ENCODE results near the gene SERTAD3.
"Not testable (repeated sequence)": the region's sequence is repeated elsewhere in the genome, so short reads cannot be mapped to it uniquely, and the experiment has no call there.

The SERTAD3 gene

DNA sequence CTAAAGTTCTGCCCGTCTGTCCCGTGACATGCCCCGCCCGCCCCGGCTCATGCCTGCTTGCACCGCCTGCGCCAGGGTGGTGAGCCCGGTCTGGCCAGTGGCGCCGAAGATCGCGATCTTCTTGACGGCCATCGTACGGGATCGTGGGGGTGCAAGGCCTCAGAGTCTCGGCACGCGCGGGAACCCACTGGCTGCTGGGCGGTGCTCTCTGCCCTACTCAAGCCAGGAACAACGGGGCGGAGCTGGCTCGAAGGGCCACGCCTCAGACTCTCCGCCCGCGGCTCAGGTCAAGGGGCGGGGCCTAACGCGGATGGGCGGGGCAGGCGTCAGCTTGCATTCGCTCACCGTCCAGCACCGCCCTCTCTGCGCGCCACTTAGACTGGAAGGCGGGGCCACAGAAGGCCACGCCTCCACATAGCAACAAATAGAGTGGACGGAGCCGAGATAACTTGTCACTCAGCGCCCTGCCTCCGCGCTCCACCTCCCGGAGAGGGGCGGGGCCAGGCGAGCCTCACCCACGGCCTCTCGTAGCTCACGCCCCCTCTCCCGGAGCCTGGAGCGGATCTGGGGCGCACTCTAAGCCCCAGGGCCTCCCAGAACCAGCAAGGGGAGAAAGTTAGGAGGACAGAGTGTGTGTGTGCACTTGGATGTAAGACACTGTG lies 21.6 kb upstream of the SERTAD3 start, which contains the start of gene BLVRB:
TSS of gene BLVRB (minus strand) at position 189 of the 662 bp plus-strand sequence. CDS start at position 132, 57 bp downstream.
- peak; percentile 82 to 88 for ATAC-seq (replicated peaks)
- peaks cover 29 to 45% of the 10 kb centered on the region in 2 donors for H3K4me1 Mint-ChIP-seq
- H3K27me3 Mint-ChIP-seq: peaks cover 19 to 20% of the 10 kb centered on the region in 2 donors
- H3K36me3 Mint-ChIP-seq: peaks cover 6 to 7% of the 10 kb centered on the region in 2 donors
- H3K4me3 Mint-ChIP-seq: peak within 1 kb of the TSS; percentile 82 to 97
- peak; percentile 98 for DNase-seq
- H3K27ac Mint-ChIP-seq: peak within 1 kb of the TSS; percentile 93
- no peaks in the 10 kb centered on the region for H3K9me3 Mint-ChIP-seq

DNA sequence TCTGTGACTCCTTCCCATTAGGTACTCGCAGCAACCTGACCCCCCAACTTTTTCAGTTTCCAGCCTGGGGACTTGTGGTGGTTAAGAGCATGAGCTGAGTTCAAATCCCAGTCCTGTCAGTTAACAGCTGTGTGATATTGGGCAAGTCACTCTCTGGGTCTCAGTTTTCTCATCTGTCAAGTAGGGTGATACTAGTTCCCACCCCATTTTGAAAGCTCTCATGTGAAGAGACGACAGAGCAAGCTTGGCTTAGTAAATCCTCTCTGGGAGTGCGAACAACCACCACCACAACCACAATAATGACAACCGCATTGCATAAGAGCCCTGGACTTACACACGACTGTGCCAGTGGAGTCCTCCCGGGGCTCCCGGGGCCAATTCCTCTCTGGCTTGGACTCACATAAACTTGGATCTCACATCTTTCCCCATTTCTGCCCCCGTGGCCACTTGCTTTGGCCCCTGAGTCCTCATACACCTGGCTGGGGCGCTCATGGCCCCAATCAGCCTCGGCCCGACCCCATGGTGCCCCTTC lies 21.0 kb upstream of the SERTAD3 start:
- Mint-ChIP-seq H3K27ac (peak overlapping the region; percentile 93), H3K9me3 (no peaks in the 10 kb centered on the region), H3K27me3 (peaks cover 16 to 19% of the 10 kb centered on the region in 2 donors), H3K4me1 (peaks cover 29 to 45% of the 10 kb centered on the region in 2 donors), H3K4me3 (peak overlapping the region; percentile 82 to 97), H3K36me3 (peaks cover 6 to 7% of the 10 kb centered on the region in 2 donors)
- DNase-seq (peak; percentile 9), ATAC-seq (replicated peaks) (no peak)

DNA sequence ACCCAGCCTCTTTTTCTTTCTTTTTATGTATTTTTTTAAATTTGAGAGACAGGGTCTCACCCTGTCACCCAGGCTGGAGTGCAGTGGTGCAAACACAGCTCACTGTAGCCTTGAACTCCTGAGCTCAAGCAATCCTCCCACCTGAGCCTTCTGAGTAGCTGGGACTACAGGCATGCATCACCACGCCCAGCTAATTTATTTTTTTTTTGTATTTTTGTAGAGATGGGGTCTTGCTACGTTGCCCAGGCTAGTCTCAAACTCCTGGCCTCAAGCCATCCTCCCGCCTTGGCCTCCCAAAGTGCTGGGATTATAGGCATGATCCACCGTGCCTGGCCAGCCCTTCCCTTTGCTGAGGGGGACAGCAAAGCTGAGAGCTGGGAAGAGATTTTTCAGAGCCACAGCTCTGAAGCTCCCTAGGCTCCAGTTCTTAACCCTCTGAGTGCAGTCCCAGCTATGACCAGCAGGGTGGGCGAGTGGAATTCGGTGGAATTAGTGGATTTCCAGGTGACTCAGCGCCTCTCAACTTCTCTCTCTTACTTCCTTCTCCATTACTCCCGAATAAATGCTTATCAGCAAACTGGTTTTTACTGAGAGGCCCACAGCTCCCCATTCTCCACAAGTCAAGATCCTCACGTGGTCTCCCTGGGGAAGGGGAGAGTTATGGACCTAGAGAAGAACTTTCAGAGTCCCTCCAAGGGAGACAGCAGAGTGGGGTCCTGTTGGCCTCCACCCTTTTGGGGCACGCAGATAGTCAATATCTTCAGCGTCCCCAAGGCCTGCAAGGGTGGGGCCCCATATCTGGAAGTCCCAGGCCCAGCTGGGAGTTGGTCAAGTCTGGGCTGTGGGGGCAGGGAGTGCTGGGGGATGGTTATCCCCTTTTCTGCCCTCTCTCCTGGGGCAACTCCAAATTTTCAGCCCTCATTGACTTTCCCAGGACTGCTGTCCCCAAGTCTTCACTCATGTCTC lies 20.2 kb upstream of the SERTAD3 start:
- H3K27me3 Mint-ChIP-seq: peaks cover 16 to 19% of the 10 kb centered on the region in 2 donors
- H3K4me1 Mint-ChIP-seq: peaks cover 29 to 45% of the 10 kb centered on the region in 2 donors
- peak overlapping the region; percentile 82 to 97 for H3K4me3 Mint-ChIP-seq
- DNase-seq (peak; percentile 51), ATAC-seq (replicated peaks) (no peak)
- no peak overlapping the region for H3K27ac Mint-ChIP-seq
- H3K9me3 Mint-ChIP-seq: no peaks in the 10 kb centered on the region
- H3K36me3 Mint-ChIP-seq: peaks cover 6 to 7% of the 10 kb centered on the region in 2 donors

DNA sequence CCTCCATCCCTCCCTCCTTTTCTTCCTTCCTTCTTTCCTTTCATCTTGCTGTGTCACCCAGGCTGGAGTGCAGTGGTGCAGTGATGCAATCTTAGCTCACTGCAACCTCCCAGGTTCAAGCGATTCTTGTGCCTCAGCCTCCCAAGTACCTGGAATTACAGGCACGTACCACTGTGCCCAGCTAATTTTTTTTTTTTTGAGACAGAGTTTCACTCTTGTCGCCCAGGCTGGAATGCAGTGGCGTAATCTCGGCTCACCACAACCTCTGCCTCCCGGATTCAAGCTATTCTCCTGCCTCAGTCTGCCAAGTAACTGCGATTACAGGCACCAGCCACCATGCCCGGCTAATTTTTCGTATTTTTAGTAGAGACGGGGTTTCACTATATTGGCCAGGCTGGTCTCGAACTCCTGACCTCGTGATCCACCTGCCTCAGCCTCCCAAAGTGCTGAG lies 19.5 kb upstream of the SERTAD3 start:
- not testable (repeated sequence) for H3K9me3 Mint-ChIP-seq; ATAC-seq (replicated peaks); H3K27ac Mint-ChIP-seq; H3K4me3 Mint-ChIP-seq; H3K36me3 Mint-ChIP-seq; DNase-seq
- H3K4me1 Mint-ChIP-seq: peaks cover 29 to 42% of the 10 kb centered on the region in 2 donors
- peaks cover 14 to 16% of the 10 kb centered on the region in 2 donors for H3K27me3 Mint-ChIP-seq

DNA sequence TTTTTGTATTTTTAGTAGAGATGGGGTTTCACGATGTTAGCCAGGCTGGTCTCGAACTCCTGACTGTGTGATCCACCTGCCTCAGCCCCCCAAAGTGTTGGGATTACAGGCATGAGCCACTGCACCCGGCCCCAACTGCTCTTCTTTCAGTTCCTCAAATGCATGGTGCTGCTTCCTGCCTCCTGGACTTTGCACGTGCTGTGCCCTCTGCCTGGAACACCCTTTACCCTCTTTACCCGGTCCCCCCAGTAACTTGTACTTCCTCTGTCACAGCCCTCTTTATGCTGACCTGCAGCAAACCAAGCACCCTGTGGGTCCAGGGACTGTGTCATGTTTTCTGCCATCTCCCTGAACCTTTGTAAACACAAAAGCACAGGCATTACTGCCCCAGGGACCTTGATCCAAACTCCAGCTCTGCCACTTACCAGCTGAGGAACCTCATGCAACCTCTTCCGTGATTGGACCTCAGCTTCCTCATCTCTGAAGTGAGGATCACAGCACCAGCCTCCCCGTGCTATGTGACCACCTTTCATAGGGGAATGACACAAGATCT lies 17.6 kb upstream of the SERTAD3 start:
- DNase-seq (peak; percentile 24), ATAC-seq (replicated peaks) (no peak)
- Mint-ChIP-seq H3K4me3 (peak overlapping the region in 1 of 2 donors; percentile 5), H3K4me1 (peaks cover 28 to 39% of the 10 kb centered on the region in 2 donors), H3K36me3 (peaks cover 6 to 7% of the 10 kb centered on the region in 2 donors), H3K27me3 (peaks cover 8 to 9% of the 10 kb centered on the region in 2 donors), H3K27ac (peak overlapping the region; percentile 42), H3K9me3 (no peaks in the 10 kb centered on the region)

DNA sequence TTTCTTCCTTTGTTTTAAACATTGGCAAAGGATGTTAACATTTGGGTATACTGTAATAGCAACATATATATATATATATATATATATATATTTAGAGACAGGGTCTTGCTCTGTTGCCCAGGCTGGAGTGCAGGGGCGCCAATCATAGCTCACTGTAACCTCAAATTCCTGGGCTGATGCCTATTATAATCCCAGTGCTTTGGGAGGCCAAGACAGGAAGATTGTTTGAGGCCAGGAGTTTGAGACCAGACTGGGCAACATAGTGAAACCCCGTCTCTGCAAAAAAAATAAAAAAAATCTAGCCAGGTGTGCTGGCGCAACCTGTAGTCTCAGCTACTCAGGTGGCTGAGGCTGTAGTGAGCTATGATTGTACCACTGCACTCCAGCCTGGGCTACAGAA lies 16.1 kb upstream of the SERTAD3 start:
- H3K36me3 Mint-ChIP-seq: peaks cover 0 to 2% of the 10 kb centered on the region in 2 donors

DNA sequence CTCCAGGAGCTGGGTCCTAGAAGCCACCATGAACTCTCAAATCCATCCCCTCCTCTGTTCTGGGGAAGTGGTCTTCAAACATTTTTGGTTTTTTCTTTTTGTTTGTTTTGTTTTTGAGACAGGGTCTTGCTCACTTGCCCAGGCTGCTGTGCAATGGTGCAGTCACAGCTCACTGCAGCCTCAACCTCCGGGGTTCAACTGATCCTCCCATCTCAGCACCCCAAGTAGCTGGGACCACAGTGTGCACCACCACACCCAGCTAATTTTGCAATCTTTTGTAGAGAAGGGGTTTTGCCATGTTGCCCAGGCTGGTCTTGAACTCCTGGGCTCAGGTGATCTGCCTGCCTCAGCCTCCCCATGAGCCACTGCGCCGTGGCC lies 14.5 kb upstream of the SERTAD3 start:
- ATAC-seq (replicated peaks): no peak
- Mint-ChIP-seq H3K9me3 (no peaks in the 10 kb centered on the region), H3K4me3 (no peak overlapping the region), H3K4me1 (peaks cover 10 to 13% of the 10 kb centered on the region in 2 donors), H3K27me3 (no peaks in the 10 kb centered on the region), H3K27ac (no peak overlapping the region), H3K36me3 (peaks cover 0 to 2% of the 10 kb centered on the region in 2 donors)
- no peak for DNase-seq

More for the DNA sequence above, 16.1 kb upstream of the SERTAD3 start:
- H3K4me1 Mint-ChIP-seq: peaks cover 15 to 24% of the 10 kb centered on the region in 2 donors
- ATAC-seq (replicated peaks): no peak
- H3K9me3 Mint-ChIP-seq: no peaks in the 10 kb centered on the region
- no peak for DNase-seq
- no peak overlapping the region for H3K27ac Mint-ChIP-seq
- no peaks in the 10 kb centered on the region for H3K27me3 Mint-ChIP-seq
- H3K4me3 Mint-ChIP-seq: no peak overlapping the region

DNA sequence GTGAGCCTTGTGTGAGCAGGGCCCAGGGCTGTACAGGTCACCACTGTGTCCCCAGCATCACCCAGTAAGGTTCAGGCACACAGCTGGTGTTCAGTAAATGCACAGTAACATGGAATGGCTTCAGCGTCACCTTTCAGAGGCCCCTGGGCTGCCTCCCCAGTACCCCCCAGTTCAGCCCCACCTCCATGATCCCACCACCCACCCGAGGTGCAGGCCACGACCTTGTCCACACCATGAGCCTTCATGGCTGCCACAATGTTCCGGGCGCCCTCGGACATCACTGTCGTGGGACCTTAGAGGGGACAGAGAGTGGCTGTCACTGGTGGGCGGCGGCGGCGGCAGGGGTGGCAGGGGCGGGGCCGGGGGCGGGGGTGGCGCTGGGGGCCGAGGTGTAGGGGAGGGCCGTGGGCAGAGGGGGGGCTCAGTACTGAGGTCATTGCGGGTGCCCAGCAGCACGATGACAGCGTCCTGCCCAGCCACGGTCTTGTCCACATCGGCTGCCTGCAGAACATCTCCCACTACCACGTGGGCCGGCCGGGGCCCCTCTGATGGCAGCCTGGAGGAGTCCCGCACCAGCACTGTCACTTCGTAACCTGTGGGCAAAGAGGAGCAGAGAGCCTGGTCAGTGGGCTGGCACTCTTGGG lies 13.9 kb upstream of the SERTAD3 start:
- H3K4me3 Mint-ChIP-seq: no peak overlapping the region

DNA sequence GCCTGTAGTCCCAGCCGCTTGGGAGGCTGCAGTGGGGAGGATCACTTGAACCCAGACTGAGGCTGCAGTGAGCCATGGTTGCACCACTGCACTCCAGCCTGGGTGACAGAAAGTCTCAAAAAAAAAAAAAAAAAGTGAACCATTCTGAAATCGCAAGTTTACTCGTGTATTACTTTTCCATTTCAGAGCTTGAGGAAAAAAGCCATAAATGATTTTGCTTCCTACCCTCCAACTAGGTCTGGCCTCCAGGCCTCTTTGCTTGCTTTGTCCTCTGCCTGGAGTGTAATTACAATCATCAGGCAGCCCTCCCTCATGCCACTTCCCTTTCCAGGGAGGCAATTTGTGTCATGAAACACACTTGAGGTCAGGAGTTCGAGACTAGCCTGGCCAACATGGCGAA lies 12.9 kb upstream of the SERTAD3 start:
- Mint-ChIP-seq H3K4me1 (peaks cover 9 to 13% of the 10 kb centered on the region in 2 donors), H3K36me3 (peaks cover 0 to 2% of the 10 kb centered on the region in 2 donors), H3K4me3 (no peak overlapping the region), H3K27me3 (no peaks in the 10 kb centered on the region), H3K9me3 (no peaks in the 10 kb centered on the region), H3K27ac (no peak overlapping the region)
- DNase-seq (no peak), ATAC-seq (replicated peaks) (no peak)

More for the DNA sequence above, 13.9 kb upstream of the SERTAD3 start:
- no peak overlapping the region for H3K27ac Mint-ChIP-seq
- DNase-seq: no peak
- H3K36me3 Mint-ChIP-seq: peaks cover 0 to 2% of the 10 kb centered on the region in 2 donors
- H3K4me1 Mint-ChIP-seq: peaks cover 9 to 13% of the 10 kb centered on the region in 2 donors
- no peaks in the 10 kb centered on the region for H3K27me3 Mint-ChIP-seq
- no peak for ATAC-seq (replicated peaks)
- H3K9me3 Mint-ChIP-seq: no peaks in the 10 kb centered on the region

DNA sequence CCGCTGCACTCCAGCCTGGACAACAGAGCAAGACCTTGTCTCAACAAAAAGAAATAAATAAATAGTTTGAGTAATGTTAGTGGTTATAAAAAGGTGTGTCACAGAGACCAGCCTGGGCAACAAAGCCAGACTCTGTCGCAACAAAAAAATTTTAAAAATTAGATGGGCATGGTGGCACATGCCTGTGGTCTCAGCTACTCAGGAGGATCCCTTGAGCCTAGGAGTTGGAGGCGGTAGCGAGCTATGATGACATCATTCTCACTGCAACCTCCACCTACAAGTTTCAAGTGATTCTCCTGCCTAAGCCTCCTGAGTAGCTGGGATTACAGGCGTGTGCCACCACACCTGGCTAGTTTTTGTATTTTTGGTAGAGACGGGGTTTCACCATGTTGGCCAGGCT lies 9.8 kb upstream of the SERTAD3 start:
- H3K9me3 Mint-ChIP-seq; H3K4me3 Mint-ChIP-seq; H3K4me1 Mint-ChIP-seq; DNase-seq; H3K27me3 Mint-ChIP-seq; H3K36me3 Mint-ChIP-seq; H3K27ac Mint-ChIP-seq; ATAC-seq (replicated peaks): not testable (repeated sequence)

DNA sequence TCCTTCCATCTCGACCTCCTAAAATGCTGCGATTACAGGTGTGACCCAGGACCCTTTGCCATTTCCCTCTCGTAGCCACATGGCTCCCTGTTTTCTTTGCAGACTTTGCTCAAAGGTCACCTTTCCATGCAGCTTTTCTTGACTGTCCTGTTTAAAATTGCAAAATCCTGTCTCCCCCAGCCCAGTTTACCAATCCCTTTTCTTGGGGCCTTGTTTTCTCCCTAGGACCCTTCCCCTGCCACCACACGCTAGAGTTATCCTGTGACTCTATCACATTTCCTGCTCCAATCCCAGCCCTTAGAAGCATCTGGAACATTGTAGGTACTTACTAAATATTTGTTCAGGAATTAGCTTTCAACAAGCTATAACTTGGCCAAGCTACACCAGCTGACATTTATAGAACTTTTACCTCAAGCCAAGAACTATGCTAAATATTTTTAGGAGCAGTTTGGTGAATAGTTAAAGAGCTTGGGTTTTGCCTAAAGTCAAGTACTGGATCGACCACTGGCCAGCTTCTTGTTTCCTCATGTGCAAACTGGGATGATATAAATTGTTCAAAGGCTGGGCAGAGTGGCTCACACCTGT lies 9.1 kb upstream of the SERTAD3 start:
- Mint-ChIP-seq H3K4me3 (no peak overlapping the region), H3K27me3 (no peaks in the 10 kb centered on the region), H3K4me1 (no peaks in the 10 kb centered on the region), H3K36me3 (peaks cover 4 to 5% of the 10 kb centered on the region in 2 donors), H3K27ac (no peak overlapping the region), H3K9me3 (no peaks in the 10 kb centered on the region)
- no peak for DNase-seq
- ATAC-seq (replicated peaks): no peak

DNA sequence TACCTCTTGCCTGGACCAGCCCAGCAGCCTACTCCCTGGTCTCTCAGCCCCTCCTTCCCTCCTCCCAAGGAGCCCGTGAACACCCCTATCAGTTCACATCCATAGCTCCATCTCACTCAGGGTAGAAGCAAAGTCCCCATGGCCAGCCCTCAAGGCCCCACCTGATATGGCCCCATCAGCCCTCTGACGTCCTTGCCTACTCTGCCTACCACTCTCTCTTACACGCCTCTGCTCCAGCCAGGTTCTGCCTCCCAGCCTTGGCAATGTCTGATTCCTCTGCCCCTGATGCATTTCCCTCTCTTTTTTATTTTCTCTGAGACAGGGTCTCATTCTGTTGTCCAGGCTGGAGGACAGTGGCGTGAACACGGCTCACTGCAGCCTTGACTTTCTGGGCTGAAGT lies 7.9 kb upstream of the SERTAD3 start:
- Mint-ChIP-seq H3K27me3 (no peaks in the 10 kb centered on the region), H3K4me1 (no peaks in the 10 kb centered on the region), H3K27ac (peak overlapping the region; percentile 6), H3K36me3 (peaks cover 4 to 5% of the 10 kb centered on the region in 2 donors), H3K9me3 (no peaks in the 10 kb centered on the region), H3K4me3 (no peak overlapping the region)
- ATAC-seq (replicated peaks): no peak
- no peak for DNase-seq

DNA sequence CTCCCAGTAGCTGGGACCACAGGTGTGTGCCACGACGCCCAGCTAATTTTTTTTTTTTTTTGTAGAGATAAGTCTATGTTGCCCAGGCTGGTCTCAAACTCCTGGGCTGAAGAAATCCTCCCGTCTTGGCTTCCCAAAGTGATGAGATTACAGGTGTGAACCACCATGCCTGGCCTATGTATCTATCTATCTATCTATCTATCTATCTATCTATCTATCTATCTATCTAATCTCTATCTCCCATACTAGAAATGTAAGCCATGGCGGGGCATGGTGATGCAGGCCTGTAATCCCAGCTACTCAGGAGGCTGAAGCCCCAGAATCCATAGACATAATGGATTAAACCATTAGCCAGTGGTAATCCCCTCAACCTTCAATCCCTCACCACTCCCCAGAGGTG lies 6.5 kb upstream of the SERTAD3 start:
- ATAC-seq (replicated peaks) (no peak), DNase-seq (no peak)
- no peaks in the 10 kb centered on the region for H3K4me1 Mint-ChIP-seq
- no peaks in the 10 kb centered on the region for H3K27me3 Mint-ChIP-seq
- no peak overlapping the region for H3K27ac Mint-ChIP-seq
- H3K36me3 Mint-ChIP-seq: peaks cover 4 to 5% of the 10 kb centered on the region in 2 donors
- H3K4me3 Mint-ChIP-seq: no peak overlapping the region
- no peaks in the 10 kb centered on the region for H3K9me3 Mint-ChIP-seq
